HUES64 (cell line): ENCODE data around the gene FN3KRP.

ENCODE experiments used
- H3K27ac ChIP-seq: 2 replicates; pipeline ENCODE4 v1.7.0; 2013; ENCODE audit warnings: low read depth, low read length, inconsistent platforms
- H3K27me3 ChIP-seq: 2 replicates; pipeline ENCODE4 v1.6.1; 2013; ENCODE audit warnings: mild to moderate bottlenecking, low read length; ENCODE audit not compliant: insufficient read depth
- H3K36me3 ChIP-seq: 2 replicates; pipeline ENCODE4 v1.6.1; 2013; ENCODE audit warnings: mild to moderate bottlenecking, low read length; ENCODE audit not compliant: insufficient read depth
- H3K4me1 ChIP-seq: 2 replicates; pipeline ENCODE4 v1.6.1; 2013; ENCODE audit warnings: mild to moderate bottlenecking, low read length, moderate library complexity; ENCODE audit not compliant: insufficient read depth
- H3K4me3 ChIP-seq: 2 replicates; pipeline ENCODE4 v1.5.1; 2013; ENCODE audit warnings: mild to moderate bottlenecking, low read length, moderate library complexity
- H3K9ac ChIP-seq: 2 replicates; pipeline ENCODE4 v1.6.1; 2013; ENCODE audit warnings: mild to moderate bottlenecking, low read depth, low read length
- H3K9me3 ChIP-seq: 2 replicates; pipeline ENCODE4 v1.6.1; 2013; ENCODE audit warnings: low read depth, low read length; ENCODE audit not compliant: insufficient read depth
- WGBS: fragments of 150-250, 120-280 bp; methylation state at CpG from one replicate; pipeline ENCODE4 v1.1.7; 2013; ENCODE audit warnings: missing lambda C conversion rate; 5-methylcytosine and 5-hydroxymethylcytosine counted together

The FN3KRP gene

GRCh38 chr17:82678265-82678891, 38.1 kb upstream of the FN3KRP start:
- WGBS = 94% methylated on average over 13 of the region's 14 CpGs
- H3K27ac ChIP-seq = no peak overlapping the region
- H3K27me3 ChIP-seq = no peaks in the 10 kb centered on the region
- no peaks in the 10 kb centered on the region for H3K36me3 ChIP-seq
- H3K9ac ChIP-seq = no peak overlapping the region
- H3K4me1 ChIP-seq = no peaks in the 10 kb centered on the region
- no peak overlapping the region for H3K4me3 ChIP-seq
- H3K9me3 ChIP-seq = peaks cover 8% of the 10 kb centered on the region

DNA sequence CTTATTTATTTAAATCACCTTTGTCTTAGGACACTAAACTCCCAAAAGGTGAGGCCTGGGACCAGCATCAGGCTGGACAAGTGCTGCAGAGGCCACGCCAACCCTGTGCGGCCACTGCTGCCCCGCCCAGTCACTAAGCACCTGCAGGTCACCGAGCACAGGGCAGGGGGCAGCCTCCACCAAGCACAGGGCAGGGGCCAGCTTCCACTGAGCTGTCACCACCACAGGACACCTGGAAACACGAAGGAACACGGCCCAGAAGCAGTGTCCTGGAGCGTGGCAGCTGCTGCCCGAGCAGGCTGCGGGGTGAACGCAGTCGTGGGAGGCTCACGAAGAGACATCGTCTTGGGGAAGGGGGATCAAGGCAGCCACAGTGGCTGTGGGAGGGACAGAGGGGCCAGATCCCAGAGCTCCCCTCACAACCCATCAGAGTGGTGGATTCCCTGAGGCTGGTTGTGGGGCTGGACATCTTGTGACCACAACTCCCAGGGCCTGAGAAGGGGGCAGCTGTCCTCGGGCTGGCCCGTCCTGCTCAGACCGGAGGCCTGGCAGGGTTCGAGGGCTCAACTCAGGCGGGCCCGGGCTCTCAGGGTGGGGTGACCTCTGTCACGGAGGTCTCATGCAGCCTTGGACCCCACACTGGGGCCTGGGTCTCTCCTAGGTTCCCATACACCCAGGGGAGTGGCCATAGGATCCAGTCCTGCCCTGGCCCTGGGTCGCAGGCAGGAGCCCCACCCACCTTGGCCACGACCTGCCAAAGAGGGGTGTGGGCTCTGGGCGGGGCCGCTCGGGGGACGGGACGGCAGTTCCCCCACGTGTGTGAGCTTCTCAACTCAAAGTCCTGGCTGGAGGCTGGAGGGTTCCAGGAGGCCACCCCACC, 36.7 kb upstream of the FN3KRP start:
- Histone ChIP-seq H3K9me3 (peaks cover 8% of the 10 kb centered on the region), H3K9ac (no peak overlapping the region), H3K27me3 (no peaks in the 10 kb centered on the region), H3K36me3 (no peaks in the 10 kb centered on the region), H3K27ac (no peak overlapping the region), H3K4me3 (no peak overlapping the region), H3K4me1 (no peaks in the 10 kb centered on the region)
- 84% methylated on average over 28 of the region's 28 CpGs for whole genome bisulfite sequencing

DNA sequence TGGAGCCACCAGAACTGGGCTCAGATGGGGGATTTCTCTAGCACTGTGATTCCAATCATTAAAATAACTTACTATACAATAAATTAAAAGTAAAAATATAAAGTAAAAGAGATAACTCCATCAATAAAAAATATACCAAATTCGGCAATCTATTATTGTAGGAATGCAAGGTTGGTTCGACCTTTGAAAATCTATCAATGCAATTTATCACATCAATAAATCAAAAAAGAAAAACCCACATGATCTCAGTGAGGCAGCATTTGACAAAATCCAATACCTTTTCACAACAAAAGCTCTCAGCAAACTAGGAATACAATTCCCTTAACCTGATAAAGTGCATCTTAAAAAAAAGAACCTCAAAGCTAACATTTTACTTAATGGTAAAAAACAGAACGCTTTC, 35.0 kb upstream of the FN3KRP start:
- no peaks in the 10 kb centered on the region for H3K36me3 ChIP-seq
- no peak overlapping the region for H3K4me3 ChIP-seq
- H3K9me3 ChIP-seq = peaks cover 8% of the 10 kb centered on the region
- no peak overlapping the region for H3K9ac ChIP-seq
- no peaks in the 10 kb centered on the region for H3K27me3 ChIP-seq
- WGBS = 90% methylated on average over 3 of the region's 3 CpGs
- H3K27ac ChIP-seq = no peak overlapping the region
- H3K4me1 ChIP-seq = no peaks in the 10 kb centered on the region

DNA sequence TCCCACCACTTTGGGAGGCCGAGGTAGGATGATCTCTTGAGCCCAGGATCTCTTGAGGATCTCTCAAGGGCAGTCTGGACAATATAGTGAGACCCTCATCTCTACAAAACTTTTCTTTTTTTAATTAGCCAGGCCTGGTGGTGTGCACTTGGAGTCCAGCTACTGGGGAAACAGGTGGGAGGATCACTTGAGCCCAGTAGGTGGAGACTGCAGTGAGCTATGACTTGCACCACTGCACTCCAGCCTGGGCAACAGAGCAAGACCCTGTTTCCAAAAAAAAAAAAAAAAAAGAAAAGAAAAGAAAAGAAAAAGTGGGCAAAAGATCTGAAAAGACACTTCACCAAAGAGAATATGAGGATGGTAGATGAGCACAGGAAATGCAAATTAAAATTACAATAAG, 33.0 kb upstream of the FN3KRP start:
- H3K9ac ChIP-seq = no peak overlapping the region
- H3K9me3 ChIP-seq = peaks cover 8% of the 10 kb centered on the region
- WGBS = 92% methylated on average over 1 of the region's 1 CpG
- no peaks in the 10 kb centered on the region for H3K36me3 ChIP-seq
- no peak overlapping the region for H3K4me3 ChIP-seq
- no peak overlapping the region for H3K27ac ChIP-seq
- no peaks in the 10 kb centered on the region for H3K27me3 ChIP-seq
- no peaks in the 10 kb centered on the region for H3K4me1 ChIP-seq

- Histone ChIP-seq H3K9ac (no peak overlapping the region), H3K27me3 (no peaks in the 10 kb centered on the region), H3K27ac (no peak overlapping the region), H3K4me1 (no peaks in the 10 kb centered on the region), H3K4me3 (no peak overlapping the region), H3K9me3 (peaks cover 8% of the 10 kb centered on the region), H3K36me3 (no peaks in the 10 kb centered on the region)
- WGBS = 90% methylated on average over 11 of the region's 13 CpGs
Observed at GRCh38 chr17:82684228-82684841, 32.2 kb upstream of the FN3KRP start.

DNA sequence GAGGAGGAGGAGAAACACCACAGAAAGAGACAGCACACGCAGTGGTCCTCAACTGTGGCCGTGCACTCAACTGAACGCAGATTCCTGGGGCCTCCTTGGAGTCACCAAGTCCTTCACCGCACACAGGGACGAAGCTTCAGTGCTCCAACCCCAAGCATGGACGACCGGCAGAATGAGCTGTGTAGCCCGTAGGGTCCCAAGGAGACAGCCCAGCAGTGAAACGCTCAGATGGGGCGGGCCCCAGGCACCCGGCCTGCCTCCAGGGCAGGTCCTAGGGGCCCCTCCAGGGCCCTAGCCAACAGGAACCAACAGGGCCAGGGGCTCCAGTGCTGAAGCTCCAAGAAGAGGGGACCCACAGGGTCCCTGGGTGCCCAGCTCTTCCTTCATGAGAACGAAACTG, 31.2 kb upstream of the FN3KRP start:
- no peak overlapping the region for H3K9ac ChIP-seq
- H3K9me3 ChIP-seq = peaks cover 8% of the 10 kb centered on the region
- no peak overlapping the region for H3K4me3 ChIP-seq
- 87% methylated on average over 12 of the region's 12 CpGs for WGBS
- H3K36me3 ChIP-seq = no peaks in the 10 kb centered on the region
- no peaks in the 10 kb centered on the region for H3K27me3 ChIP-seq
- no peak overlapping the region for H3K27ac ChIP-seq
- no peaks in the 10 kb centered on the region for H3K4me1 ChIP-seq

DNA sequence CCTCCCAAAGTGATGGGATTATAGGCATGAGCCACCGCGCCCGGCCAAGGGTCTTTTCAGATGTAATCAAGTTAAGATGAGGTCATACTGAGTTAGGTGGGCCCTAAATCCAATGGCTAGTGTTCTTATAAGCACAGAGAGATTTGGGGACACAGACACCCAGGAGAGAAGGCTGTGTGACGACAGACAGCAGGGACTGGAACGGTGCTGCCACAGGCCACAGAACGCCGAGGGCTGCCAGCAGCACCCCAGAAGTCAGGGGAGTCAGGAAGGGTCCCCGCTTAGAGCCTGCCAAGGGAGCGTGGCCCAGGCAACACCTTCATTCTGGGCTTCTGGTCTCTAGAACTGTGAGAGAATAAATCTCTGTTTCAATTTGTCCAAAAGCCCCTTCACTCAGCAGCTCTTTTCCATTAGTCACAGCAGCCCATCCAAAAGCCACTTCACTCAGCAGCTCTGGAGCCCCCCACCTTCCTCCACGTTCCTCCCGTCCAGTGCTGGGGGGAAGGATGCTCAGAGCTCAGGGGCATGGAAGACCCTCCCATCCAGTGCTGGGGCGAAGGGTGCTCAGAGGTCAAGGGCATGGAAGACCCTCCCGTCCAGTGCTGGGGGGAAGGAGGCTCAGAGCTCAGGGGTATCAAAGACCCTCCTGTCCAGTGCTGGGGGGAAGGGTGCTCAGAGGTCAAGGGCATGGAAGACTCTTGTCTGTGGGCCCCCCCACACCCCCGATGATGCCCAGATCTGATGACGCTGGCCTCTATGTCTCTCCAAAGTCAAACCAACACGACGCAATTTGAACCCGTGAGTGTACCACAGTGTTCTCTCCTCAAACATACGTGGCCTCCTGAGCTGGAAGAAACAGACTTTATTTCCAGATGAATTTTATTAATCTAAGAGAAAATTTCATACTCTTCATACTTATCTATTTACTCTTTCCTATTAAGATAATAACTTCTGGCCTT, 29.9 kb upstream of the FN3KRP start:
- Histone ChIP-seq H3K36me3 (no peaks in the 10 kb centered on the region), H3K4me1 (no peaks in the 10 kb centered on the region), H3K9me3 (peaks cover under 1% of the 10 kb centered on the region; the same call in 1 of the 2 replicates), H3K27ac (no peak overlapping the region), H3K9ac (no peak overlapping the region), H3K4me3 (no peak overlapping the region), H3K27me3 (no peaks in the 10 kb centered on the region)
- 93% methylated on average over 19 of the region's 19 CpGs for WGBS

GRCh38 chr17:82687375-82687861, 29.1 kb upstream of the FN3KRP start:
- no peaks in the 10 kb centered on the region for H3K4me1 ChIP-seq
- H3K27me3 ChIP-seq = no peaks in the 10 kb centered on the region
- no peak overlapping the region for H3K4me3 ChIP-seq
- 88% methylated on average over 9 of the region's 10 CpGs for WGBS
- H3K36me3 ChIP-seq = no peaks in the 10 kb centered on the region
- H3K9me3 ChIP-seq = no peaks in the 10 kb centered on the region
- no peak overlapping the region for H3K9ac ChIP-seq
- H3K27ac ChIP-seq = no peak overlapping the region

DNA sequence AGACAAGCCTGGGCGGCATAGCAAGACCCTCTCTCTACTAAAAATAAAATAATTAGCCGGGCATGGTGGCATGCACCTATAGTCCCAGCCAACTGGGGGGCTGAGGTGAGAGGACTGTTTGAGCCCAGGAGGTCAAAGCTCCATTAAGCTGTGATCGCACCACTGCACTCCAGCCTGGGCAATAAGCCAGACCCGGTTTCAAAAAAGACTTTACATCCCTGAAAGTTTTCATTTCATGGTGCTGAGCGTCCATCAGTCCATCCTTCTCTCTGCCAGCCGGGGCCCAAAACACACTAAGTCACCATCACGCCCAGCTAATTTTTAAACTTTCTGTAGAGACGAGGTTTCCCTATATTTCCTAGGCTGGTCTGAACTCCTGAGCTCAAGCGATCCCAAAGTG, 28.6 kb upstream of the FN3KRP start:
- H3K27ac ChIP-seq = no peak overlapping the region
- H3K9me3 ChIP-seq = no peaks in the 10 kb centered on the region
- no peak overlapping the region for H3K4me3 ChIP-seq
- H3K27me3 ChIP-seq = no peaks in the 10 kb centered on the region
- no peaks in the 10 kb centered on the region for H3K36me3 ChIP-seq
- H3K4me1 ChIP-seq = no peaks in the 10 kb centered on the region
- H3K9ac ChIP-seq = no peak overlapping the region
- 94% methylated on average over 9 of the region's 9 CpGs for WGBS

GRCh38 chr17:82689077-82689476, 27.4 kb upstream of the FN3KRP start:
- Histone ChIP-seq H3K9ac (no peak overlapping the region), H3K9me3 (peaks cover 1% of the 10 kb centered on the region; the same call in 1 of the 2 replicates), H3K4me3 (no peak overlapping the region), H3K27ac (no peak overlapping the region), H3K4me1 (no peaks in the 10 kb centered on the region), H3K27me3 (no peaks in the 10 kb centered on the region), H3K36me3 (no peaks in the 10 kb centered on the region)
- 93% methylated on average over 8 of the region's 8 CpGs for WGBS
